Keratinocyte (primary cell): ENCODE results near the gene GSK3A. TPM values are rescaled to one million over a fixed set of nuclear protein-coding genes. Genes with fewer than 3 reads are reported as not detected.

Experiments
- DNase-seq: peaks from one replicate; pipeline ENCODE4 v3.0.0-alpha.2; 2011; ENCODE audit warnings: low read depth, missing footprints, low spot score
- FAIRE-seq: peaks from 2 replicates; lab custom pipeline; 2011; peaks lifted over from hg19 to GRCh38; lab: Jason Lieb, UNC
- H2AFZ ChIP-seq: 2 replicates; pipeline ENCODE4 v1.6.0; 2012; ENCODE audit warnings: low read length, control low read depth, inconsistent platforms; ENCODE audit not compliant: control insufficient read depth
- H3K27ac ChIP-seq: 2 replicates; pipeline ENCODE4 v1.5.1; 2011; ENCODE audit warnings: low read length; ENCODE audit not compliant: control insufficient read depth, insufficient read depth
- H3K27me3 ChIP-seq: 3 replicates; pipeline ENCODE4 v1.6.0; 2011; ENCODE audit warnings: low read length; ENCODE audit not compliant: control insufficient read depth, insufficient read depth; ENCODE audit errors: extremely low read depth
- H3K36me3 ChIP-seq, 2 experiments: 2 replicates in 1 of 2; 3 replicates in 1 of 2; pipeline ENCODE4 v1.5.1; 2011; ENCODE audit warnings: low read length in 2 of 2, mild to moderate bottlenecking in 1 of 2; ENCODE audit not compliant: control insufficient read depth in 2 of 2, insufficient read depth in 2 of 2; ENCODE audit errors: extremely low read depth in 1 of 2
- H3K4me1 ChIP-seq: 3 replicates; pipeline ENCODE4 v1.5.1; 2011; ENCODE audit warnings: low read length; ENCODE audit not compliant: control insufficient read depth, insufficient read depth; ENCODE audit errors: extremely low read depth
- H3K4me2 ChIP-seq: 3 replicates; pipeline ENCODE4 v1.6.0; 2011; ENCODE audit warnings: low read depth, low read length; ENCODE audit not compliant: control insufficient read depth, insufficient read depth; ENCODE audit errors: extremely low read depth
- H3K4me3 ChIP-seq, 3 experiments: fragments of 200-600 bp in 1 of 3; sonication (generic) in 1 of 3; 2 replicates in 2 of 3; 3 replicates in 1 of 3; pipeline ENCODE4 v1.5.1; 2011 to 2016; ENCODE audit warnings: low read length in 3 of 3, mild to moderate bottlenecking in 3 of 3, control low read depth in 2 of 3, inconsistent platforms in 1 of 3, low read depth in 1 of 3, mixed read lengths in 1 of 3, mixed run types in 1 of 3, moderate library complexity in 1 of 3; ENCODE audit not compliant: control insufficient read depth in 2 of 3, insufficient read depth in 2 of 3; ENCODE audit errors: extremely low read depth in 1 of 3
- H3K79me2 ChIP-seq: 2 replicates; pipeline ENCODE4 v1.6.0; 2012; ENCODE audit warnings: low read length; ENCODE audit not compliant: control insufficient read depth, insufficient read depth
- H3K9ac ChIP-seq: 3 replicates; pipeline ENCODE4 v1.6.0; 2011; ENCODE audit warnings: low read length; ENCODE audit not compliant: control insufficient read depth, insufficient read depth; ENCODE audit errors: extremely low read depth
- H3K9me1 ChIP-seq: 3 replicates; pipeline ENCODE4 v1.6.0; 2011; ENCODE audit warnings: low read length; ENCODE audit not compliant: control insufficient read depth, insufficient read depth; ENCODE audit errors: extremely low read depth
- H3K9me3 ChIP-seq: 2 replicates; pipeline ENCODE4 v1.5.1; 2012; ENCODE audit warnings: low read depth, low read length; ENCODE audit not compliant: control insufficient read depth
- H4K20me1 ChIP-seq: 3 replicates; pipeline ENCODE4 v1.6.0; 2011; ENCODE audit warnings: low read length; ENCODE audit not compliant: control insufficient read depth, insufficient read depth; ENCODE audit errors: extremely low read depth
- EZH2 ChIP-seq: IDR thresholded peaks from one replicate; pipeline ENCODE4 v1.6.1; 2012; ENCODE audit warnings: inconsistent platforms, mild to moderate bottlenecking, low read length, moderate library complexity
- dilution Hi-C: fragments of 300-500 bp; cut with MboI; formaldehyde crosslinking; loops from one replicate; pipeline ENCODE4 v1.7.0; 2020; ENCODE audit warnings: low sequenced_read_pairs; ENCODE audit not compliant: extremely low pct_ligation_motif_present
- polyA plus RNA-seq, 5 experiments: library from polyadenylated mRNA; depleted of rRNA in 3 of 5; stranded (reverse) in 3 of 5; stranded (forward) in 1 of 5; unstranded in 1 of 5; fragments of >200 nt; gene quantifications; 1 replicate in 1 of 5; 2 replicates in 3 of 5; 3 replicates in 1 of 5; pipeline versions ENCODE4 v1.2.1 to v1.2.3, GENCODE V29; 2011 to 2012; ENCODE audit warnings: missing spikeins in 2 of 5, low read depth in 1 of 5, low replicate concordance in 1 of 5
- TF ChIP-seq, protein P1 (sequence below), 3 experiments: IDR thresholded peaks in 1 of 3; conservative IDR thresholded peaks in 1 of 3; optimal IDR thresholded peaks in 1 of 3; 2 replicates in 2 of 3; 3 replicates in 1 of 3; pipeline versions ENCODE3 to v1.5.1; 2011; ENCODE audit warnings: low read length in 3 of 3, mild to moderate bottlenecking in 3 of 3, moderate library complexity in 2 of 3, control low read depth in 1 of 3, inconsistent platforms in 1 of 3; ENCODE audit not compliant: insufficient read depth in 2 of 3; ENCODE audit errors: extremely low read depth in 1 of 3

GSK3A gene
- polyA plus RNA-seq, 1 donor (not counting 4 experiments of a cell fraction or from before 2014, with no cell fraction given) = 36.9 TPM

DNA sequence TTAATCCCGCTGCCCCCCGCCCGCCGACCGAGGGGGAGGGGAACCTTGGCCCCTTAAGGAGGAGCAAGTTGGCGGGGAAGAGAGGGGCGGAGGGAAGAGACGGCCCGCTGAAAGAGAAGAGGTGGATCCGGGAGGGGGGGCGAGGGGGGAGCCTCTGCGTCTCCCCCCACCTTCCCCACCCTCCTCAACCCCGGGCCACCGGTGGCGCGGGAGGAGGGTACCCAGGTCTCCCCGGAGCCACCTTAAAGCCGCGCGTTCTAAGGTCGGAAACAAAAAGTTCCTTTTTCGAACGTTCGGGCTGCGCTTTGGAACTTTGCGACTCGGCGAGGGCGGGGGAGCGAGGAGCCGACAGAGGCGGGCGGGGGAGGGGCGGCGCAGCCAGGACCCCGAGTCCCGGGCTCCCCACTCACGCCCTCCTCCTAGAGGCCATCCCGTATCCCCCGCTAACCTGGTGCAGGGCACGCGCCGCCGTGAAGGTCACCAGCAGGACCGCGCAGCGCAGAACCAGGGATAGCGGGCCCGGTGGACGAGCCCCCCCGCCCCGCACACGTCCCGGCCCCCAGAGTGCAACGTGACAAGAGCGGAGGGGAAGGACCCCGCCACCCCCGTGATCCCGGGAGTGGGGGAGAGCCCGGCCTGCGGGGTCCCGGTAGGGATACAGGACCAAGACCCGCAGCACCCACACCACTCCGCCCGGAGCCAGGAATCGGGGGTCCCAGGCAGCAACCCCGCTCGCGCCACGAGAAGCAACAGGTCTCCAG, 11.9 kb upstream of the GSK3A start:
- Histone ChIP-seq H3K27me3 (no peaks in the 10 kb centered on the region), H4K20me1 (peaks cover 18% of the 10 kb centered on the region), H3K27ac (peak overlapping the region; percentile 89), H3K9me3 (no peaks in the 10 kb centered on the region), H3K79me2 (peaks cover 50% of the 10 kb centered on the region), H2AFZ (no peak overlapping the region), H3K4me3 (peak overlapping the region; percentile 71 to 92 (median 77)), H3K36me3 (peaks cover 11 to 13% of the 10 kb centered on the region in 2 experiments), H3K9me1 (no peaks in the 10 kb centered on the region), H3K4me2 (peak overlapping the region; percentile 27), H3K9ac (peak overlapping the region; percentile 95), H3K4me1 (peaks cover 36% of the 10 kb centered on the region)
- DNase-seq (no peak), FAIRE-seq (no peak)
- dilution Hi-C loops = no loop called here
- TF ChIP-seq, protein P1, sequence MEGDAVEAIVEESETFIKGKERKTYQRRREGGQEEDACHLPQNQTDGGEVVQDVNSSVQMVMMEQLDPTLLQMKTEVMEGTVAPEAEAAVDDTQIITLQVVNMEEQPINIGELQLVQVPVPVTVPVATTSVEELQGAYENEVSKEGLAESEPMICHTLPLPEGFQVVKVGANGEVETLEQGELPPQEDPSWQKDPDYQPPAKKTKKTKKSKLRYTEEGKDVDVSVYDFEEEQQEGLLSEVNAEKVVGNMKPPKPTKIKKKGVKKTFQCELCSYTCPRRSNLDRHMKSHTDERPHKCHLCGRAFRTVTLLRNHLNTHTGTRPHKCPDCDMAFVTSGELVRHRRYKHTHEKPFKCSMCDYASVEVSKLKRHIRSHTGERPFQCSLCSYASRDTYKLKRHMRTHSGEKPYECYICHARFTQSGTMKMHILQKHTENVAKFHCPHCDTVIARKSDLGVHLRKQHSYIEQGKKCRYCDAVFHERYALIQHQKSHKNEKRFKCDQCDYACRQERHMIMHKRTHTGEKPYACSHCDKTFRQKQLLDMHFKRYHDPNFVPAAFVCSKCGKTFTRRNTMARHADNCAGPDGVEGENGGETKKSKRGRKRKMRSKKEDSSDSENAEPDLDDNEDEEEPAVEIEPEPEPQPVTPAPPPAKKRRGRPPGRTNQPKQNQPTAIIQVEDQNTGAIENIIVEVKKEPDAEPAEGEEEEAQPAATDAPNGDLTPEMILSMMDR (optimal IDR thresholded peaks at IDR 0.05 in 1 of 3, IDR thresholded peaks at IDR 0.05 in 1 of 3, conservative IDR thresholded peaks at IDR 0.05 in 1 of 3; ENCODE audit: extremely low read depth in 1 of 3, insufficient read depth in 2 of 3, low read length in 3 of 3) = no peak
- TF ChIP-seq EZH2 = no peak

DNA sequence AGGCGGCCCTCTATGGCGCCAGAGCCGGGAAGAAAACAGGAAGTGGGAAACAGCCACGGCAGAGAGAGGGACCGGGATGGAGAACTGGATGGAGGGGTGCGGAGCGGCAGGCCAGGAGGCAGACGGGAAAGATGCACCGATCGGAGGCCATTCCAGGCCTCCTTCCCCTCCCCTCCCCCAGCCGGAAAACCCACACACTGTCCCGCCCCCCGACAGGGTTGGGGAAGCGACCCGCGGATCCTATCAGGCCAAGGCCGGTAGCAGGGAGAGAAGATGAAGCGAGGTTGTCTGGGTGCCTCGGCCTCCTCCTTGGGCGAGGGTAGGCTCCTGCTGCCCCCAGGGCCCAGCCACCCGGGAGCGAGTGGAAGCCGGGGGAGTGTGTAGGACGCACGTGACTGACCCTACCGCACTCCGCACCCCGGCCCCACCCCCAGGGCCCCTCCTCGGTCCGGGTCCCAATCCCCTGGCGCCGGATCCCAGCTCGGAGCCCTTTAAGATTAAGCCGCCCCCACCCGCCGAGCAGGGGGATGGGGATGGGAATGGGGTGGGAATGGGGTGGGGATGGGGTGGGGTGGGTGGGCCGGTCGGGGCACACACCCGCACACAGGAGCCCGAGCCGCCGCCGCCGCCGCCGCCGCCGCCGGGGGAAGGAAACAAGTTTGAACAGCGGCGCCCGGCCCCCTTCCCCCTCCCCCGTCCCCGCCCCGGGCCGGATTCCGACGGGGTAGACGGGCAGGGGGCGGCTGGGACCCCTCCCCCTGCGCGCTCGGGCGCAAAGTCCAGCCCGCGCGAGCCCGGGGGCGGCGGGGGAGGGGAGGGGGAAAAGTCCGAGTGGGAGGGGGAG, 11.1 kb upstream of the GSK3A start:
- Histone ChIP-seq H3K79me2 (peaks cover 56% of the 10 kb centered on the region), H3K4me2 (peak overlapping the region; percentile 91), H3K27ac (peak overlapping the region; percentile 89), H3K4me1 (peaks cover 36% of the 10 kb centered on the region), H3K36me3 (peaks cover 13 to 21% of the 10 kb centered on the region in 2 experiments), H3K27me3 (no peaks in the 10 kb centered on the region), H4K20me1 (peaks cover 18% of the 10 kb centered on the region), H3K9ac (peak overlapping the region; percentile 95), H3K9me1 (no peaks in the 10 kb centered on the region), H2AFZ (no peak overlapping the region), H3K9me3 (no peaks in the 10 kb centered on the region), H3K4me3 (peak overlapping the region; percentile 71 to 92 (median 75))
- TF ChIP-seq, protein P1 (optimal IDR thresholded peaks at IDR 0.05 in 1 of 3, IDR thresholded peaks at IDR 0.05 in 1 of 3, conservative IDR thresholded peaks at IDR 0.05 in 1 of 3; ENCODE audit: extremely low read depth in 1 of 3, insufficient read depth in 2 of 3, low read length in 3 of 3) = no peak
- TF ChIP-seq EZH2 = no peak
- no peak for FAIRE-seq
- DNase-seq = no peak
- dilution Hi-C loops = no loop called here
